ENCODE measurements around the gene SCP2.

The SCP2 gene

DNA sequence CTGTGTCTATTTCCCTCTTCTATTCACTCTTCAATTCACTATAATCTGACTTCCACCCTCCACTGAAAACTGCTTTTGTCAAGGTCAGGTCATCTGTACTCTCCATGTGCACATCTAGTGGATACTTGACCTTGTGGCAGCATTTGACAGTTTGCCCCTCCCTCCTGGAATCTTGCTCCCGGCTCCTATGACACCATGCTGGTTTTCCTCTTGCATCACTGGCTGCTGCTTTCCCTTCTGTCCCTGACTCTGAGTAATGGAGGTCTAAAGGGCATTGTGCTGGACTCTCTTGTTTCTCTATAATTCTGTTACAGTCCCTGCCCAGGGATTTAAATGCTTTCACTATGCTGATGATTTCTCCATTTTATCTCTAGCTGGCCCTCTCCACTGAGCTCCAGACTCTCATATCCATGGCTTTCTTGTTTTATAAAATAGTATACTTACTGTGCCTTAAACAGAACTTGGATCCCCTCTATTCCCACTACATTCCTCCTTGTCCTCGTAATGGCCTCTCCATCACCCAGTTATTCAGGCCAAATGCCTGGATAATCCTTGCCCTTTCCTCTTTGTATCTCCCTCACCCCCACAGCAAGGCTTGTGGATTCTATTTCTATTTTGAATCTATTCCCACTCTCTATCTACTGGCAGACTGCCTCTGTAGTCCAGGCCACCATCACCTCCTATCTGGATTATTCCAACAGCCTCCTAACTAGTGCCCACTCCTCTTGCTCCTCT is 98.1 kb downstream of the SCP2 start:
- no peak for FAIRE-seq

DNA sequence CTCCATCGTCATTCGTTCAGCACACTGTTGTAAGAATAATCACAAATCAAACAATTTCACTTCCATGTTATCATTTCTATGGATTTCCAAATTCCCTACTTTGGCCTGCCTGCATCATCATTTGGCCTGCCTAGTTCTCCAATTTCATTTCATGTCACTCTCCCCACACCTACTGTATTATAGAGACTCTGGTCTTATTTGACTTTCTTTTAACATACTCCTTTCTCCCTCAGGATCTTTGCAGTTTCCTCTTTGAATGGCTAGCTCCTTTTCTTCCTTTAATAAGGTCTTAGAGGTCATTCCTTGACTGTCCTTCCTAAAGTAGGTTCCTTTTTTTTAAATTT is 98.7 kb downstream of the SCP2 start:
- DNase-seq (ENCODE audit: extremely low spot score, insufficient read length, low read depth) (no peak), FAIRE-seq (no peak)

More for the DNA sequence above, 98.1 kb downstream of the SCP2 start:
- no peak for DNase-seq (ENCODE audit: extremely low spot score, insufficient read length, low read depth)

DNA sequence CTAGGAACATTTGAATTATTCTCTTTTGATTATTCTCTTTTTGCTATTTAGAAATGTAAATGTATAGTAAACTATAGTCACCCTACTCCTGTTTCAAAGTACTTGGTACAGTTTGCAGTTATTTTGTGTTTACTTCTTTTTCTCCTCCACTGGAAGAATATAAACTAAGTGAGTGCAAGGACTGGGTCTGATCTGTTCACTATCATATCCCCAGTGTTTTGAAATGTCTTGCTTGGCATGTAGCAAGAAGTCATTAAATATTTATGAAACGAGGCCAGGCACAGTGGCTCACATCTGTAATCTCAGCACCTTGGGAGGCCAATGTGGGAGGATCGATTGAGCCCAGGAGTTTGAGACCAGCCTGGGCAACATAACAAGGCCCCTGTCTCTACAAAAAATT is 99.2 kb downstream of the SCP2 start:
- no peak for FAIRE-seq
- no peak for DNase-seq (ENCODE audit: extremely low spot score, insufficient read length, low read depth)

DNA sequence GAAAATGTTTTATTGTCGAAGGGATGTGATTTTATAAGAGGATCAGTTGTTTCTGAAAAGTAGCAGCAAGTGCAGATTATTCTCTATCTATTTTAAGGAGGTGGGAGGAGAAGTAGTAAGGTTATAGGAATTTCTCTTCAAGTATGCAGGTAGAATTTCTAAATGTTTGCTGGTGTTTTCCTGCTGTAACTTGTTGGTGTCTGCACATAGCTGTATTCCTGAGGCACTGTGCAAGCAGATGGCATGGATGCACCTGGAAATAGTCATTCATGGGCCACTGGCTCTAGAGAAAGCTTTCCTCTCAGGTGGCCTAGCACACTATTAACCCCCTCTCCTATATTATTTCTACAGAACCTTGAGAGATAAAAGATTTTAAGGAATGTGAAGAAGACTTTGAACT is 104.7 kb downstream of the SCP2 start:
- DNase-seq (ENCODE audit: extremely low spot score, insufficient read length, low read depth): no peak
- FAIRE-seq: no peak

DNA sequence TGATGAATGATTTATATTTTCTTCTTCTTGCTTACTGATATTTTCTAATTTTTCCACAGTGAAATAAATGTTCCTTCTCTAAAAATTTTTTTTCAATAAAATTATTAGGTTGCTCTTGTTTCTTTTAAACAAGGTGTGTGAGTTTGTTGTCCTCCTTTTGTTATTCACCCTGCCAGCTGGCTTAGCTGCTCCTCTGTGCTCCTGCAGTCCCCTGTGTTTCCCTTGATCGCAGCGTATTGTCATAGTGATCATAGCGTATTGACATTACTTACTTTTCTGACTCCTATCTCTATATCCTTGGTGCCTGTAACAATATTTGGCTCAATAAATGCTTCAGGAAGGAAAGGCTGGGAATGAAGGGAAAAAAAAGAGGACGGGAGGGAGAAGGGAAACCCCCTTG is 110.1 kb downstream of the SCP2 start:
- no peak for DNase-seq (ENCODE audit: extremely low spot score, insufficient read length, low read depth)
- FAIRE-seq: no peak

DNA sequence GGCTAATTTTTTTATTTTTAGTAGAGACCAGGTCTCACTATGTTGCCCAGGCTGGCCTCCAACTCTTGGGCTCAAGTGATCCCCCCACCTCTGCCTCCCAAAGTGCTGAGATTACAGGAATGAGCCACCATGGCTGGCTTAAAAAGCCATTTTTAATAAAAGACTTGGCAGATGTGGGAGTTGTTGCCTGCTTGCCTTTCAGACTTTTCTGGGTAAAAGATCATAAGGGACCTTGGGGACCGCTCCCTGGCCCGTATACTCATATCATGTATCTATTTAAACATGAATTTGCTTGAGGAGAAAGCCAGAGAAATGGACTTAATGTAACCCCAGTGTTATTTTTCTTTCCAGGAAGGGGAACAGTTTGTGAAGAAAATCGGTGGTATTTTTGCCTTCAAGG is 111.5 kb downstream of the SCP2 start:
- FAIRE-seq: no peak

DNA sequence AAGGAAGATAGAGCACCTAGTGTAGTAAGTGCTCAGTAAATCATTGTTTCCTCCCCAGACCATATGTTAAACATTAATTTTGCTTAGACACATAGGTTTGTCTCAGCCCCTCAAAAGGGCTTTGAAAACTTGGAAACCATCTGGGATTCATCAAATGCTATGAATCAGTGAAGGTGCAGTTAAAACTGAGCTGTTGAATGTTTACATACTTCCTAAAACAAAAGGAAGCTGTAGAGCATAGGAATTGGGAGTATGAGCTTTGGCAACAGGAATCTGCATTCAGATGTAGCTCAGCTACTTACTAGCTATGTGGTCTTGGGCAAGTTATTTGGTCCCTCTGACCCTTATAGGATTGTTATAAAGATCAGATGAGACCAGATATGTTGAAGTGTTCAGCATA is 116.2 kb downstream of the SCP2 start:
- FAIRE-seq (no peak), DNase-seq (ENCODE audit: extremely low spot score, insufficient read length, low read depth) (no peak)

More for the DNA sequence above, 111.5 kb downstream of the SCP2 start:
- DNase-seq (ENCODE audit: extremely low spot score, insufficient read length, low read depth): no peak

DNA sequence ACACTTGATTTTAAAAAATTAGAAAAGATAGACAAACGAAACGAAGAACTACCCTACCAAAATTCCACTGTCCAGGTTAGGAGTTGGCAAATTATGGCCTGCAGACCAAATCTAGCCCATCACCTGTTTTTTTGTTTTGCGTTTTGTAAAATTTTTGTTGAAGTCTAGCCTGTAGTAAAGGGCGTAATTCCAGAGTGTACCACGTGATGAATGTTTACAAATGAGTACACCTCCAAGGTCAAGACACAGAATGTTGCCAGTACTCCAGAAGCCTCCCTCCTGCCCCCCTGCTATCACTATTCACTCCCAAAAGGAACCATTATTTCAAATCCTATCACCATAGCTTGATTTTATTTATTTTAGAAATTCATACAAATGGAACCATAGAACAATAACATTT is 117.8 kb downstream of the SCP2 start:
- DNase-seq (ENCODE audit: extremely low spot score, insufficient read length, low read depth) (no peak), FAIRE-seq (no peak)

DNA sequence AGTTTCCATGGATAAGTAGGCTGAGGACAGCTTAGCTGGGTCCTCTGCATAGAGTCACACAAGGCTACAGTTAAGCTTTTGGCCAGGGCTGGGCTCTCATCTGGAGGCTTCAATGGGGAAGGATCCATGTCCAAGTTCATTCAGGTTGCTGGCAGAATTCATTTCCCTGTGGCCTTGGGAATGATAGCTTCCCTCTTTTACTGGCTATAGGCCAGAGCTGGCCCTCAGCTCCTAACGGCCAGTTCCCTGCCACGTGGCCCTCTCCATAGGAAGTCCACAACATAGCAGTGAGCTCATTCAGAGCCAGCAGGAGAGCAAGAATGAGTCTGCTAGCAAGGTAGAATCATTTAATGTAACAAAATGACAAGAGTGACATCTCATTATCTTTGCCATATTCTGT is 119.9 kb downstream of the SCP2 start:
- DNase-seq (ENCODE audit: extremely low spot score, insufficient read length, low read depth) (no peak), FAIRE-seq (no peak)

DNA sequence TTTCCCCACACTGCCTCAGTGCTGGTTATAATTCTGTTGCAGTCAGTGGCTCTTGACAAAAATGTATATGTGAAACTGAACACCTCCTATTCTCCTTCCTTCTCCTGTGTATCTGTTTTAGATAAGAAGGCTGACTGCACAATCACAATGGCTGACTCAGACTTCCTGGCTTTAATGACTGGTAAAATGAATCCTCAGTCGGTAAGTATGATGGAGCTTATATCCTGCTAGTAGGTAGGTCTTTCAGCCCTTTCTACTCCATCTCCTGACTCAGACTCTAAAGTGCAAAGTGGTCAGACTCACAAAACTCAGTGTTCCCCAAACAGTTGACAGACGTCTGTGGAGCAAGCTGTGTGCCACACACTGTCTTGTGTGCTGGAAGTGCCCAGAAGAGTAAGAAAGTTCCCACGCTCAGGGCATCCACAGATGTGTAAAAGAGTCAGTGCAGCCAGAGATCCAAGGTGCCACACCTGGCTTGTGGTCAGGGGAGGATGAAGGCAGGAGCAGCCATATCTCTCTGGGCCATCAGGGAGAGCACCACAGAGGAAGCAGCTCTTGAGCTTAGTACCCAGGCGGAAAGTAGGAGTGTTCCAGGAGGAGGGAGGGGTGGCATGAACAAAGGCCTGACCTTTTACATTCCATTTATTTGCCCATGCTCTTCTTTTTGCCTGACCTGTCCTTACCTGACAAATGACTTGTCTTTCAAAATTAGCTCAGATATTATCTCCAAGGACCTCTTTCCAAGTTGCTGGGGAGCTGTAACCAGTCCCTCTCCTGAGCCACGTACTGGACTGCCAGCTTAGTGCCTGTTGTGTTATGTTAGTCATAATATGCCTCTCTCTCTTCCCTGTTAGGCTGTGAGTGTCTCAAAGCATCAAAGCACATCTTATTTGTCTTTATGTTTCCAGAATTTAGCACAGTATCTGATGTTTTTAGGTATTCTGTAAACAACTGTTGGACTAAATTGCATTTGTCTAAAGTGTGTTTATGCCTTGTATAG is 121.0 kb downstream of the SCP2 start:
- DNase-seq (ENCODE audit: extremely low spot score, insufficient read length, low read depth) (no peak), FAIRE-seq (no peak)

DNA sequence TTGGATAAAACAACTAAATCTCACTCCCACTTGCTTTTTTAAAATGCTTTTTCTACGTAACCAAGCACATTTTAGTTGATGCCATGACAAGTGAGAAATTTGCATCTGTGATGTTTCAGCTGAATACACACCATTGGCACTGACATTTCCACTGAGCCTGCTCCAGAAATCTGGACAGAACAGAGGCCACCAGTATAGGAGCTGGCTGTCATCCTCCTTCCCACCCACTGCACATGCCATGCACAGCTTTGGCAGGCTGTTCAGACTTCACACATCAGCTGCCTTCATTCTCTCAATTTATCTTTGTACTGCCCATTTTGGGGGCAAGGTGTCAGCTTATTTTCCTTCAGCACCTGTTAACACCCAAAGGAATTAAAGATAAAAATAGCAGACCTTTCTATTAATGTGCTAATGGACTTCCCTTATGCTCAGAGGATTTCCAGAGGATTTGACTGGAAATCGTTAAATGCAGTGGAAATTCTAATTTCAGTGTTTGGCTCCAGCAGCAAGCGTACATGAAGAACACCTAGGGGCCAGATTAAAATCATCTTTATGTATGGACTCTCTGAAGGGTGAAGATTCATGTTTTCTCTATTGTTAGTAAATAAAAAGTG is 122.0 kb downstream of the SCP2 start:
- DNase-seq (ENCODE audit: extremely low spot score, insufficient read length, low read depth) (no peak), FAIRE-seq (no peak)

DNA sequence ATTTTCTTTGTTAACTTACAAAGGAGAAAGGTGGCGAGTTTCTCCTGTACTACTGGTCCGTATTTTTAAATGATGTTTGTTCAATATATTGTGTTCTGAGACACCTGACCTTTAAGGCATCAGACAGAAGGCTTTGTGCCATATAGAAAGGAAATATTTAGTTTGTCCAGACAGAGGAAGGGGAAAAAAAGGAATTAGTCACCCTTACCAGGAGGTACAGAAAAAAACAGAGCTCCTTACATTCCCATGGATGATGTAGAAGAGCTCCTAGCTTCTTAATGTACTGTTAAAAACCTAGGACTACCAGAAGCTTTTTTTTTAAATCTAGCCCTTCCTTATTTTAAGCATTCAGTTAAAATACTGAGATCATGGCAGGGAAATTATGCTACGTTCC is 122.5 kb downstream of the SCP2 start:
- no peak for FAIRE-seq
- no peak for DNase-seq (ENCODE audit: extremely low spot score, insufficient read length, low read depth)

DNA sequence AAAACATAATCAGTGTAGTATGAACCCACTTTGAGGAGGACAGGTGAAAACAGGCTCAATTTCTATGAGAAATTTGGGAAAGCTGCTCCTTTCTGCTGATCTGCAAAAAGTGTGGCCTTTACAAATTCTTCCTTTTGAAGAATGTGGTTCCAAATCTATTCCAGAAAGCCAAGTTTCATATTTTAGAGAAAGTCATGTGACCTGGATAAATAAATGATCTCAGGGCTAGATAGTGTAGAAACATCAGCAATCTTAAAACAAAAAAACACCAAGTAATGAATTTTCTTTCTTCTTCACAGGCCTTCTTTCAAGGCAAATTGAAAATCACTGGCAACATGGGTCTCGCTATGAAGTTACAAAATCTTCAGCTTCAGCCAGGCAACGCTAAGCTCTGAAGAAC is 123.2 kb downstream of the SCP2 start:
- FAIRE-seq (no peak), DNase-seq (ENCODE audit: extremely low spot score, insufficient read length, low read depth) (no peak)

DNA sequence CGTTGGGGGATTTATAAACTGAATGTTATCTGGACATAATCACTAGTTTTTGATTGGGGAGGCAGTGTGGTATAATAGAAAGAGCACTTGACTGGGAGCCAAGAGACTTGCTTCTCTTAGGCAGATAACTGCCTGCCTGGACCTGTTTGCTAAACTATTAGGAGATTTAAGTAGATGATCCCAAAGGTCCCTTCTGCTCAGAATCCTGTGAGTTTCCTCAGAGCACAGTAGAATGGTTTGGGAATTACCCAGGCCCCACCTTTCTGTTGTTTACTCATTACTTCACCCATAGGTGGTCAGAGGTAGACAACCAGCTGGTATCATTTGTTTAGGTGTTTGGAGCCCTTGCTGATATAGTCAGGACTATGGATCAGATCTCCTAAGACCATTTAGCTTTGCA is 124.6 kb downstream of the SCP2 start:
- DNase-seq (ENCODE audit: extremely low spot score, insufficient read length, low read depth) (no peak), FAIRE-seq (no peak)

DNA sequence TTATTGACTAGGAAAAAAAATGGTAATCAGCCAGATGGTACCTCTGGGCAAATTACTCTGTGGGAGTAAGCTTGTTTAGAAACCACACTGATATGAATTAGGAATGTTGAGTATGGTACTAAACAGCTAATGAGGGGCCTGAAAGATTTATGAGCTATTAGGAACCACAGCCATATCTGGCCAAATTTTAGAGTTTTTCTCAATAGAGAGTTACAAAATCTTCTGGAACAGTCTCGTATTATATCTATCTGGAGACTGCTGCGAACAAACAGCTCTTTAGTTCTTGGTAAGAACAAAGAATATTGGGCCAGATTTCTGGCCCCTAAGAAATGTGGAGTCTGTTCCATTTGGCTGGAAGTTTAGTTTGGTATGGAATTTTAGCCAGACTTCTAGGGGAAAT is 130.1 kb downstream of the SCP2 start:
- DNase-seq (ENCODE audit: extremely low spot score, insufficient read length, low read depth) (no peak), FAIRE-seq (no peak)

DNA sequence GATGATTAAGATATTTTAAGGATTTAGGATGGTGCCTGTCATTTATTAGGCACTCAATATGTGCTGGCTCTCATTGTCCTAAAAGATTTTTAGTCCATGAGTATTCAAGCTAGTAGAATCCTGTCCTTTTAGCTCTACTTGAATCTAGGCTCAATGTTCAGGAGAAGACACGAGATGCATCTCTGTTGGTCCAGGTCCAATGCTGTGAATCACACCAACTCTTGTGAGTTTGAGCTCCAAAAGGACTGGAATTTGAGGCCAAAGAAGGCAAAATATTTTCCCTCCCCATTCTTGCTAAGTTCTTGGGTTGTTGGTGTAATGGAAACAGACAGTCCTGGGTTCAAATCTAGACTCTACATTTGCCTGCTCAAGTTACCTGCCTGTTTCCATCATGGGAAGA is 133.5 kb downstream of the SCP2 start:
- FAIRE-seq: no peak
- DNase-seq (ENCODE audit: extremely low spot score, insufficient read length, low read depth): no peak

DNA sequence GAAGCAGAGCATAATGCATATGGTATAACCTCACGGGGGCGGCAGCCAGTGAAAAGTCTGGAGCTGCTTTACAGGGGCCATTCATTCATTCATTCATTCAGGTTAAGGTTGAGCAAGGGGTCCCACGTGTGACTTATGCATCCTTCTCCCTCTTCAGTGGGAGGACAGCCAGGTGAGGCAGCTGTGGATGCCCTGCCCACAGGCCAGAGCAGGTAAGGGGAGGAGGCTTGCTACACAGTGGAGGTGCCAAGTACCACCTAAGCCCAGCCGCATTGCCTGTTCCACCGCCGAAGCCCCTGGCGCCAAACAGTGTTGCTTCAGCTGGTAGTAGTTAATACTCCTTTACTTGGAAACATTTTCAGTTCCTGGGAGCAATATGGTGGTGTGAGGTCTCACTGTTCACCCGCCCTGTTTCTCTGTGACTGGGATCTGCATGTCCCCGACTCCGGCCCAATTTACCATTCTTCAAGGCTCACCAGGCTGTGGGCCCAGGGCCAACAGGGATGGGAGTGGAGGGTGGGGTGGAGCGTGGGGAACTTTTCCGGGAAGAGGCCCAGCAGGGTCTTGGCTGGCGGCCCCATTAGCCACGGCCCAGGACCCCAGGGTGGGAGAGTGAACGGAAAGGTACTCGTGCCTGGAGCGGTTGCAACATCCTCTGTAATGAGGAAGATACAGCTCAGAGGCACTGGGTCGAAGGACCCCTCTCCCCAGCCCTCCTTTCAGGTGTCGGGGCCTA is 134.2 kb downstream of the SCP2 start:
- DNase-seq (ENCODE audit: extremely low spot score, insufficient read length, low read depth): no peak
- no peak for FAIRE-seq

DNA sequence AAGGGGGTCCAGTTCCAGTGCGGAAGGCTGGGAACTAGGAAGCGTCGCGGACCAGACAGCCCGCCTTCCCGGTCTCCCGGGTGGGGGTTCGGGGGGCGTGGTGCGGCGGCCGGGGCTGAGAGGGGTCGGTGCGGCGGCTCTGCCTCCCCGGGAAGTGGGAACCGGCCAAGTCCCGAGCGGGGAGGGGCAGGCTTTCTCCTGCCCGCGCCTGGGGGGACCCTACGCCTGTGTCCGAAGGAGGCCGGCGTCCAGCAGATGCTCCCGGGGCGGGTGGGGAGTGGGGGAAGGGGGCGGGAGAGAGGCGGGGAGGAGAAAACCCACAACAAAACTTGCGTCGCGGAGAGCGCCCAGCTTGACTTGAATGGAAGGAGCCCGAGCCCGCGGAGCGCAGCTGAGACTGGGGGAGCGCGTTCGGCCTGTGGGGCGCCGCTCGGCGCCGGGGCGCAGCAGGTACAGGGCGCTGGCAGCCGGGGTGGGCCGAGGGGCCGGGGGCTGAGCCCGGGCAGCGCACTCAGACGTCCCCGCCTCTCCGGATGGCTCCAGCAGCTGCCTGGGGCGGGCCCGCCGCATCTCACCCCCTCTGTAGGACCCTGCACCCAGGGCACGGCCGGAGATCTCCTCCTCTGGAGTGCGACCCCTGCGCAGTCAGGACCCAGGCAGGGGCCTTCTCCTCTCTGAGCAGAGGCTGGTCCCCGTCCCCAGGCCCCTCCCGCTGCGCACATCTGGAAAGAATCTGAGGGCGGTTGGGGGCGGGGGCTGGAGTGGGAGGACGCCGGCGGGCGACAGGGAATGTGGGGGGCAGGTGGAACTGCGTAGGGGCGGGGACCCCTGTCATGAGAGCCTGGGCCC is 135.0 kb downstream of the SCP2 start, which contains the start of gene PODN:
Gene PODN (plus strand): TSS at position 355 of the 849 bp plus-strand sequence. CDS start 7,643 bp downstream, outside the sequence.
- FAIRE-seq (no peak), DNase-seq (ENCODE audit: extremely low spot score, insufficient read length, low read depth) (no peak)

Measured in GM18507 (cell line).